ENCODE measurements around the gene SEPSECS.

- TF ChIP-seq POLR2A (IDR thresholded peaks at IDR 0.05) (no peak), CTCF (IDR thresholded peaks at IDR 0.05) (no peak)
These were observed 85.1 kb downstream of the SEPSECS start for GRCh38 chr4:25075129-25075528.

All from tibial nerve (tissue), 3 donors.